ENCODE data around the gene RTL10. TPM values are rescaled to one million over a fixed set of nuclear protein-coding genes. Genes with fewer than 3 reads are reported as not detected.

Gene RTL10
- total RNA-seq, 1 donor from 2014 or later = 6.6 TPM

- Histone ChIP-seq H3K4me1 (peaks cover 30% of the 10 kb centered on the region), H3K27me3 (ENCODE audit: low read depth) (no peaks in the 10 kb centered on the region), H3K27ac (replicated peaks) (no peak overlapping the region), H3K9me3 (replicated peaks) (no peaks in the 10 kb centered on the region), H3K36me3 (no peaks in the 10 kb centered on the region), H3K4me3 (no peak overlapping the region)
- no peak for TF ChIP-seq CTCF (IDR thresholded peaks at IDR 0.05; ENCODE audit: borderline replicate concordance)
- DNase-seq = peak; percentile 6
- intact Hi-C loops (cut with micrococcal nuclease) = no loop called here
Observed at GRCh38 chr22:19876314-19876940, 21.8 kb upstream of the RTL10 start.

- Histone ChIP-seq H3K27ac (replicated peaks) (no peak overlapping the region), H3K4me3 (no peak overlapping the region), H3K27me3 (ENCODE audit: low read depth) (no peaks in the 10 kb centered on the region), H3K9me3 (replicated peaks) (no peaks in the 10 kb centered on the region), H3K36me3 (no peaks in the 10 kb centered on the region), H3K4me1 (peaks cover 27% of the 10 kb centered on the region)
- intact Hi-C loops (cut with micrococcal nuclease) = no loop called here
- DNase-seq = peak; percentile 13
- no peak for TF ChIP-seq CTCF (IDR thresholded peaks at IDR 0.05; ENCODE audit: borderline replicate concordance)
Observed at GRCh38 chr22:19875531-19876313, 21.0 kb upstream of the RTL10 start.

GRCh38 chr22:19875061-19875530 lies 20.4 kb upstream of the RTL10 start:
- H3K27me3 ChIP-seq (ENCODE audit: low read depth) = no peaks in the 10 kb centered on the region
- intact Hi-C loops (cut with micrococcal nuclease) = no loop called here
- H3K4me1 ChIP-seq = peaks cover 23% of the 10 kb centered on the region
- TF ChIP-seq CTCF (IDR thresholded peaks at IDR 0.05; ENCODE audit: borderline replicate concordance) = no peak
- H3K4me3 ChIP-seq = no peak overlapping the region
- no peaks in the 10 kb centered on the region for H3K9me3 ChIP-seq (replicated peaks)
- DNase-seq = no peak
- no peaks in the 10 kb centered on the region for H3K36me3 ChIP-seq
- peak overlapping the region; percentile 59 for H3K27ac ChIP-seq (replicated peaks)

GRCh38 chr22:19874307-19875060 lies 19.8 kb upstream of the RTL10 start:
- no peaks in the 10 kb centered on the region for H3K36me3 ChIP-seq
- H3K4me1 ChIP-seq = peaks cover 23% of the 10 kb centered on the region
- no peak overlapping the region for H3K4me3 ChIP-seq
- H3K27me3 ChIP-seq (ENCODE audit: low read depth) = no peaks in the 10 kb centered on the region
- TF ChIP-seq CTCF (IDR thresholded peaks at IDR 0.05; ENCODE audit: borderline replicate concordance) = no peak
- DNase-seq = peak; percentile 41
- intact Hi-C loops (cut with micrococcal nuclease) = no loop called here
- H3K27ac ChIP-seq (replicated peaks) = peak overlapping the region; percentile 59
- no peaks in the 10 kb centered on the region for H3K9me3 ChIP-seq (replicated peaks)

- H3K9me3 ChIP-seq (replicated peaks) = no peaks in the 10 kb centered on the region
- H3K27ac ChIP-seq (replicated peaks) = no peak overlapping the region
- H3K4me3 ChIP-seq = no peak overlapping the region
- no peaks in the 10 kb centered on the region for H3K36me3 ChIP-seq
- H3K4me1 ChIP-seq = peaks cover 23% of the 10 kb centered on the region
- no peak for TF ChIP-seq CTCF (IDR thresholded peaks at IDR 0.05; ENCODE audit: borderline replicate concordance)
- no peaks in the 10 kb centered on the region for H3K27me3 ChIP-seq (ENCODE audit: low read depth)
- no peak for DNase-seq
- intact Hi-C loops (cut with micrococcal nuclease) = no loop called here
Observed at GRCh38 chr22:19873960-19874306, 19.3 kb upstream of the RTL10 start.
